HG02943 (cell line): Measurements from ENCODE around the gene ZC3H14.

Experiments
- ATAC-seq: cut with Tn5 transposase; IDR thresholded peaks from one replicate; pipeline ENCODE4 v1.9.1; 2021; ENCODE audit warnings: mild to moderate bottlenecking, low read depth, moderate library complexity; ENCODE audit not compliant: unreplicated experiment

Gene ZC3H14

GRCh38 chr14:88604212-88604611 is 41.4 kb downstream of the ZC3H14 start:
- no peak for ATAC-seq

- ATAC-seq = no peak
These were observed 42.8 kb downstream of the ZC3H14 start for GRCh38 chr14:88605594-88605993.

GRCh38 chr14:88607829-88608228 is 45.0 kb downstream of the ZC3H14 start:
- ATAC-seq = no peak

GRCh38 chr14:88611878-88612277 is 49.0 kb downstream of the ZC3H14 start:
- ATAC-seq = no peak

- ATAC-seq = no peak
These were observed 50.1 kb downstream of the ZC3H14 start for GRCh38 chr14:88612981-88613380.

- ATAC-seq = no peak
These were observed 50.7 kb downstream of the ZC3H14 start for GRCh38 chr14:88613552-88614010.

- no peak for ATAC-seq
These were observed 51.5 kb downstream of the ZC3H14 start for GRCh38 chr14:88614218-88614907.

- no peak for ATAC-seq
These were observed 53.9 kb downstream of the ZC3H14 start for GRCh38 chr14:88616697-88617096.

- no peak for ATAC-seq
These were observed 54.6 kb downstream of the ZC3H14 start for GRCh38 chr14:88617479-88617878.

- ATAC-seq = no peak
These were observed 55.6 kb downstream of the ZC3H14 start for GRCh38 chr14:88618476-88618875.

GRCh38 chr14:88621100-88621499 is 58.3 kb downstream of the ZC3H14 start:
- no peak for ATAC-seq

GRCh38 chr14:88625671-88626070 is 62.8 kb downstream of the ZC3H14 start:
- ATAC-seq = no peak

- ATAC-seq = no peak
These were observed 65.2 kb downstream of the ZC3H14 start for GRCh38 chr14:88628033-88628432.

GRCh38 chr14:88628462-88628861 is 65.6 kb downstream of the ZC3H14 start:
- no peak for ATAC-seq

- no peak for ATAC-seq
These were observed 67.7 kb downstream of the ZC3H14 start for GRCh38 chr14:88630565-88630964.

- ATAC-seq = no peak
These were observed 68.3 kb downstream of the ZC3H14 start for GRCh38 chr14:88631091-88631490.

- ATAC-seq = no peak
These were observed 69.7 kb downstream of the ZC3H14 start for GRCh38 chr14:88632512-88632911.

GRCh38 chr14:88639221-88639620 is 76.4 kb downstream of the ZC3H14 start:
- ATAC-seq = no peak

- no peak for ATAC-seq
These were observed 97.2 kb downstream of the ZC3H14 start for GRCh38 chr14:88660056-88660455.

- ATAC-seq = peak; percentile 83
These were observed 104.9 kb downstream of the ZC3H14 start for GRCh38 chr14:88667555-88668273.

- ATAC-seq = peak; percentile 42
These were observed 105.7 kb downstream of the ZC3H14 start for GRCh38 chr14:88668448-88669116.
